Fibroblast of lung (primary cell): ENCODE measurements around the gene DNAH17. TPM values are rescaled to one million over a fixed set of nuclear protein-coding genes. Genes with fewer than 3 reads are reported as not detected.

Experiments
- DNase-seq, 2 donors: peaks; one replicate each; pipeline versions ENCODE4 v3.0.0 to v3.0.0-alpha.2; 2010; ENCODE audit warnings: low read depth in 2 of 2
- H2AFZ ChIP-seq: 2 replicates; pipeline ENCODE4 v1.5.1; 2012; ENCODE audit warnings: low read length, control low read depth, inconsistent platforms
- H3K27ac ChIP-seq: 2 replicates; pipeline ENCODE4 v1.5.1; 2011; ENCODE audit warnings: low read length, control low read depth; ENCODE audit not compliant: insufficient read depth
- H3K27me3 ChIP-seq: 2 replicates; pipeline ENCODE4 v1.5.1; 2011; ENCODE audit warnings: mild to moderate bottlenecking, low read length; ENCODE audit not compliant: control insufficient read depth, insufficient read depth
- H3K36me3 ChIP-seq: 2 replicates; pipeline ENCODE4 v1.5.1; 2011; ENCODE audit warnings: low read length; ENCODE audit not compliant: control insufficient read depth, insufficient read depth
- H3K4me1 ChIP-seq: 2 replicates; pipeline ENCODE4 v1.5.1; 2011; ENCODE audit warnings: low read length; ENCODE audit not compliant: control insufficient read depth, insufficient read depth; ENCODE audit errors: extremely low read depth
- H3K4me2 ChIP-seq: 2 replicates; pipeline ENCODE4 v1.5.1; 2011; ENCODE audit warnings: low read length, control low read depth; ENCODE audit not compliant: insufficient read depth; ENCODE audit errors: extremely low read depth
- H3K4me3 ChIP-seq, 4 experiments: fragments of 200-600 bp in 1 of 4; sonication (generic) in 1 of 4; replicated peaks in 1 of 4; 2 replicates each; pipeline ENCODE4 v1.5.1; 2011 to 2016; ENCODE audit warnings: low read length in 4 of 4, low read depth in 3 of 4, mild to moderate bottlenecking in 3 of 4, control low read depth in 2 of 4, inconsistent platforms in 1 of 4, mixed read lengths in 1 of 4; ENCODE audit not compliant: insufficient read depth in 1 of 4; ENCODE audit errors: control extremely low read depth in 1 of 4
- H3K79me2 ChIP-seq: 2 replicates; pipeline ENCODE4 v1.5.1; 2012; ENCODE audit warnings: mild to moderate bottlenecking, low read length, inconsistent platforms; ENCODE audit not compliant: control insufficient read depth, insufficient read depth
- H3K9ac ChIP-seq: 2 replicates; pipeline ENCODE4 v1.5.1; 2011; ENCODE audit warnings: mild to moderate bottlenecking, low read length, control low read depth; ENCODE audit not compliant: insufficient read depth
- H3K9me3 ChIP-seq: 2 replicates; pipeline ENCODE4 v1.5.1; 2012; ENCODE audit warnings: low read depth, low read length; ENCODE audit not compliant: control insufficient read depth, insufficient read depth
- H4K20me1 ChIP-seq: 2 replicates; pipeline ENCODE4 v1.5.1; 2011; ENCODE audit warnings: low read length; ENCODE audit not compliant: control insufficient read depth, insufficient read depth; ENCODE audit errors: extremely low read depth
- CTCF ChIP-seq, 2 donors: IDR thresholded peaks in 1 of 2; conservative IDR thresholded peaks in 1 of 2; 1 replicate in 1 of 2; 2 replicates in 1 of 2; pipeline ENCODE4 v1.5.1; 2011 to 2012; ENCODE audit warnings: low read length in 2 of 2, control low read depth in 1 of 2, inconsistent platforms in 1 of 2, low read depth in 1 of 2, mild to moderate bottlenecking in 1 of 2
- EZH2 ChIP-seq: IDR thresholded peaks from 2 replicates; pipeline ENCODE4 v1.5.1; 2012; ENCODE audit warnings: low read length, control low read depth, mild to moderate bottlenecking; ENCODE audit errors: missing control alignments
- polyA plus RNA-seq, 2 donors: library from polyadenylated mRNA; depleted of rRNA in 1 of 2; stranded (reverse) in 1 of 2; unstranded in 1 of 2; fragments of >200 nt; gene quantifications; 2 replicates each; pipeline ENCODE4 v1.2.1, GENCODE V29; 2011 to 2012; ENCODE audit warnings: missing spikeins in 1 of 2
- total RNA-seq: library from RNA; depleted of rRNA; stranded (reverse); fragments of >200 nt; gene quantifications from 2 replicates; pipeline ENCODE4 v1.2.1, GENCODE V29; 2014

The DNAH17 gene
- total and polyA plus RNA-seq, 2 donors (not counting 1 experiment from before 2014, with no cell fraction given): not detected

GRCh38 chr17:78486228-78486802, 90.9 kb downstream of the DNAH17 start:
- Histone ChIP-seq H3K79me2 (no peaks in the 10 kb centered on the region), H3K9me3 (no peaks in the 10 kb centered on the region), H3K27me3 (no peaks in the 10 kb centered on the region), H3K27ac (no peak overlapping the region), H3K4me3 (no peak overlapping the region), H3K4me1 (no peaks in the 10 kb centered on the region), H3K4me2 (no peak overlapping the region), H2AFZ (no peak overlapping the region), H4K20me1 (no peaks in the 10 kb centered on the region), H3K9ac (no peak overlapping the region), H3K36me3 (no peaks in the 10 kb centered on the region)
- no peak for DNase-seq
- TF ChIP-seq EZH2 (no peak), CTCF (conservative IDR thresholded peaks at IDR 0.05 in 1 of 2, IDR thresholded peaks at IDR 0.05 in 1 of 2; ENCODE audit: low read depth in 1 of 2, low read length in 2 of 2) (no peak)

GRCh38 chr17:78485290-78486168, 91.7 kb downstream of the DNAH17 start:
- Histone ChIP-seq H3K36me3 (no peaks in the 10 kb centered on the region), H3K4me1 (no peaks in the 10 kb centered on the region), H4K20me1 (no peaks in the 10 kb centered on the region), H2AFZ (no peak overlapping the region), H3K4me3 (no peak overlapping the region), H3K9me3 (no peaks in the 10 kb centered on the region), H3K27me3 (no peaks in the 10 kb centered on the region), H3K4me2 (no peak overlapping the region), H3K27ac (no peak overlapping the region), H3K9ac (no peak overlapping the region), H3K79me2 (no peaks in the 10 kb centered on the region)
- TF ChIP-seq EZH2: no peak
- no peak for DNase-seq

- Histone ChIP-seq H3K27ac (no peak overlapping the region), H3K4me1 (no peaks in the 10 kb centered on the region), H3K4me3 (peak overlapping the region in 1 of 4 experiments; percentile 47), H3K4me2 (no peak overlapping the region), H3K79me2 (no peaks in the 10 kb centered on the region), H3K27me3 (no peaks in the 10 kb centered on the region), H3K9me3 (no peaks in the 10 kb centered on the region), H3K36me3 (no peaks in the 10 kb centered on the region), H4K20me1 (no peaks in the 10 kb centered on the region), H3K9ac (no peak overlapping the region), H2AFZ (no peak overlapping the region)
- TF ChIP-seq EZH2 (no peak), CTCF (conservative IDR thresholded peaks at IDR 0.05 in 1 of 2, IDR thresholded peaks at IDR 0.05 in 1 of 2; ENCODE audit: low read depth in 1 of 2, low read length in 2 of 2) (no peak)
- no peak for DNase-seq
Observed at GRCh38 chr17:78484271-78485246, 92.6 kb downstream of the DNAH17 start.
